HEK293 (cell line): ENCODE measurements around the gene ZNF609.

ENCODE experiments used
- CTCF ChIP-seq: fragments of 450-650 bp; formaldehyde crosslinking; IDR thresholded peaks from 2 replicates; pipeline ENCODE4 v1.5.1; 2016; ENCODE audit warnings: missing biosample characterization, missing genetic modification characterization
- GLIS2 ChIP-seq: fragments of 450-650 bp; formaldehyde crosslinking; IDR thresholded peaks from 2 replicates; pipeline ENCODE4 v1.5.1; 2016; ENCODE audit warnings: missing biosample characterization, missing genetic modification characterization
- KLF10 ChIP-seq: fragments of 450-650 bp; IDR thresholded peaks from 2 replicates; pipeline ENCODE4 v1.5.1; 2018; ENCODE audit warnings: missing biosample characterization, mild to moderate bottlenecking, missing genetic modification characterization
- PRDM10 ChIP-seq: fragments of 450-650 bp; formaldehyde crosslinking; IDR thresholded peaks from 2 replicates; pipeline ENCODE4 v1.5.1; 2016; ENCODE audit warnings: missing biosample characterization, missing genetic modification characterization
- PRDM4 ChIP-seq: fragments of 450-650 bp; formaldehyde crosslinking; IDR thresholded peaks from 2 replicates; pipeline ENCODE4 v1.5.1; 2017; ENCODE audit warnings: missing biosample characterization, missing genetic modification characterization
- ZBTB21 ChIP-seq: fragments of 450-650 bp; formaldehyde crosslinking; IDR thresholded peaks from 2 replicates; pipeline ENCODE4 v1.5.1; 2017; ENCODE audit warnings: missing biosample characterization, missing genetic modification characterization
- ZNF175 ChIP-seq: fragments of 450-650 bp; formaldehyde crosslinking; IDR thresholded peaks from 2 replicates; pipeline ENCODE4 v1.5.1; 2016; ENCODE audit warnings: missing biosample characterization, missing genetic modification characterization
- ZNF292 ChIP-seq: fragments of 450-650 bp; formaldehyde crosslinking; IDR thresholded peaks from 2 replicates; pipeline ENCODE4 v1.5.1; 2016; ENCODE audit warnings: low read depth, missing biosample characterization, missing genetic modification characterization, borderline replicate concordance
- ZNF311 ChIP-seq: fragments of 450-650 bp; formaldehyde crosslinking; IDR thresholded peaks from 2 replicates; pipeline ENCODE4 v1.5.1; 2017; ENCODE audit warnings: missing biosample characterization, missing genetic modification characterization, borderline replicate concordance
- ZNF362 ChIP-seq: fragments of 450-650 bp; formaldehyde crosslinking; IDR thresholded peaks from 2 replicates; pipeline ENCODE4 v1.5.1; 2016; ENCODE audit warnings: missing biosample characterization, missing genetic modification characterization
- ZNF624 ChIP-seq: fragments of 450-650 bp; formaldehyde crosslinking; IDR thresholded peaks from 2 replicates; pipeline ENCODE4 v1.5.1; 2017; ENCODE audit warnings: missing biosample characterization, missing genetic modification characterization

- TF ChIP-seq PRDM10 (tag by site-specific recombination) = no peak
- no peak for TF ChIP-seq CTCF
- no peak for TF ChIP-seq PRDM4
- no peak for TF ChIP-seq ZBTB21 (tag by site-specific recombination)
- no peak for TF ChIP-seq KLF10 (tag by site-specific recombination)
- no peak for TF ChIP-seq ZNF362
- TF ChIP-seq ZNF292 (tag by site-specific recombination) = no peak
- no peak for TF ChIP-seq ZNF175
- TF ChIP-seq ZNF311 = no peak
- TF ChIP-seq GLIS2 = no peak
- no peak for TF ChIP-seq ZNF624 (tag by site-specific recombination)
These were observed 108.4 kb downstream of the ZNF609 start for GRCh38 chr15:64568765-64569164.
